Retinal pigment epithelial cell (primary cell): Measurements from ENCODE around the gene MAPK6.

Experiments
- DNase-seq: peaks from one replicate; pipeline ENCODE4 v3.0.0-alpha.2; 2010; ENCODE audit warnings: low read depth
- H3K4me3 ChIP-seq: 2 replicates; pipeline ENCODE4 v1.5.1; 2011; ENCODE audit warnings: mild to moderate bottlenecking, low read length, control low read depth, moderate library complexity
- TF ChIP-seq, protein P1 (sequence below): conservative IDR thresholded peaks from 2 replicates; pipeline ENCODE4 v1.5.1; 2011; ENCODE audit warnings: low read depth, low read length, control low read depth, inconsistent platforms

Gene MAPK6

GRCh38 chr15:52010633-52011595, 8.1 kb upstream of the MAPK6 start:
- no peak for DNase-seq
- TF ChIP-seq, protein P1, sequence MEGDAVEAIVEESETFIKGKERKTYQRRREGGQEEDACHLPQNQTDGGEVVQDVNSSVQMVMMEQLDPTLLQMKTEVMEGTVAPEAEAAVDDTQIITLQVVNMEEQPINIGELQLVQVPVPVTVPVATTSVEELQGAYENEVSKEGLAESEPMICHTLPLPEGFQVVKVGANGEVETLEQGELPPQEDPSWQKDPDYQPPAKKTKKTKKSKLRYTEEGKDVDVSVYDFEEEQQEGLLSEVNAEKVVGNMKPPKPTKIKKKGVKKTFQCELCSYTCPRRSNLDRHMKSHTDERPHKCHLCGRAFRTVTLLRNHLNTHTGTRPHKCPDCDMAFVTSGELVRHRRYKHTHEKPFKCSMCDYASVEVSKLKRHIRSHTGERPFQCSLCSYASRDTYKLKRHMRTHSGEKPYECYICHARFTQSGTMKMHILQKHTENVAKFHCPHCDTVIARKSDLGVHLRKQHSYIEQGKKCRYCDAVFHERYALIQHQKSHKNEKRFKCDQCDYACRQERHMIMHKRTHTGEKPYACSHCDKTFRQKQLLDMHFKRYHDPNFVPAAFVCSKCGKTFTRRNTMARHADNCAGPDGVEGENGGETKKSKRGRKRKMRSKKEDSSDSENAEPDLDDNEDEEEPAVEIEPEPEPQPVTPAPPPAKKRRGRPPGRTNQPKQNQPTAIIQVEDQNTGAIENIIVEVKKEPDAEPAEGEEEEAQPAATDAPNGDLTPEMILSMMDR = no peak
- H3K4me3 ChIP-seq = no peak overlapping the region

GRCh38 chr15:52011711-52012144, 7.3 kb upstream of the MAPK6 start:
- no peak for DNase-seq
- TF ChIP-seq, protein P1 = no peak
- no peak overlapping the region for H3K4me3 ChIP-seq

DNA sequence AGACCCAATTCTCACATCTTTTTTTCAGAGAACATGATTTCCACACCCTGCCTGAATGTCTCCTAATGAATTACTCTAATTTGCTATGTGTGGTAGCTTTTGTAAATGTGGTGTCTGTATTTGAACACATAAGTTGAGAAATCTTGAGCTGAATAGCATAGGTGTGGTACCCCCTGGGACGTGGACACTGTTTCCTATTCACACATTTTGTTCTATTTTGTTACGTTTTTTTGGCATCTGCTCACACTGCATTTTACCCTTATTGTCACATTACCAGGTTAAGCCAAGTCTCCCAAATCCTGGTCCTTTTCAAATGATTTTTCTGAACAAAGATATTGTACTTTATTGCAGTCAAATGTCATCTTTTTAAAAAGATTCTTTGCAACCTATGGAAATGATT, 6.8 kb upstream of the MAPK6 start:
- TF ChIP-seq, protein P1 = no peak
- H3K4me3 ChIP-seq = no peak overlapping the region
- no peak for DNase-seq

GRCh38 chr15:52013151-52013791, 5.7 kb upstream of the MAPK6 start:
- no peak overlapping the region for H3K4me3 ChIP-seq
- TF ChIP-seq, protein P1 = no peak
- DNase-seq = no peak

DNA sequence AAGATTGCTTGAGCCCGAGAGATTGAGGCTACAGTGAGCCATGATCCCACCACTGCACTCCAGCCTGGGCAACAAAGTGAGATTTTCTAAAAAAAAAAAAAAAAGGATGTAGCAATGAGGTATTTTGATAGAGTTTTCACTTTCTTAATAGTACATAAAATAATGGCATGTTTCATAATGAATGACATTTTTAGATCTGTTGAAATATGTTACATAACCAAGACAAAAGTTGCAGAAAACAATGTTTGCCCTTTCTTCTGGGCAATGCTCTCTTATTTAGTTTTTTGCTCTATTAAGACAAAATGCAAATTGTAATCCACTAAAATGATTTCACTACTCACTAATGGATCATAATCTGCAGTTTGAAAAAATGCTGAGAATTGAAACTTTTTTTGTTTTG, 4.4 kb upstream of the MAPK6 start:
- H3K4me3 ChIP-seq = no peak overlapping the region
- DNase-seq = no peak
- TF ChIP-seq, protein P1 = no peak

- no peak for DNase-seq
- no peak overlapping the region for H3K4me3 ChIP-seq
- TF ChIP-seq, protein P1 = no peak
Observed at GRCh38 chr15:52016316-52016715, 2.7 kb upstream of the MAPK6 start.

DNA sequence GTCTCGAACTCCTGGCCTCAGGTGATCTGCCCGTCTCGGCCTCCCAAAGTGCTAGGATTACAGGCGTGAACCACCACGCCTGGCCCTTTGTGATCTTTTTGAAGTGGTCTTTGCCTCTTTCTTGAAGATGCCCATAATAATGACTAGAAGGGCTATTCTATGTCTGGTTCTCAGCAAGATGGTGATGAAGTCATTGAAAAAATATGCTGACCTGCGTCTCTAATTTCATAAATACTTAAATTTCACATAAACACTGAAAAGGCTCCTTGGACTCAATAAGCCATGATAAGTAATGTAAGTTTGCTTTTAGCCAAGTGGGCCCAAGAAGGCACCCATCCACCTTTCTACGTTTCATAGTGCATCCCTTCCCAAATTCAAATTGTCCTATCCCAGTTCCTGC, 775 bp upstream of the MAPK6 start:
- DNase-seq = no peak
- TF ChIP-seq, protein P1 = no peak
- no peak overlapping the region for H3K4me3 ChIP-seq
